Stimulated activated CD4-positive, alpha-beta T cell treated with anti-CD3 and anti-CD28 coated beads, Interleukin-15, amount 100 ng/mL, for 1 hour (primary cell): Measurements from ENCODE around the gene UBE2V1.
"Not testable (repeated sequence)": the region's sequence is repeated elsewhere in the genome, so short reads cannot be mapped to it uniquely, and the experiment has no call there.

ENCODE experiments used
- DNase-seq, 2 donors: peaks; one replicate each; pipeline ENCODE4 v3.0.0-alpha.2; 2020; ENCODE audit warnings: low read depth in 1 of 2, low spot score in 1 of 2

Gene UBE2V1

DNA sequence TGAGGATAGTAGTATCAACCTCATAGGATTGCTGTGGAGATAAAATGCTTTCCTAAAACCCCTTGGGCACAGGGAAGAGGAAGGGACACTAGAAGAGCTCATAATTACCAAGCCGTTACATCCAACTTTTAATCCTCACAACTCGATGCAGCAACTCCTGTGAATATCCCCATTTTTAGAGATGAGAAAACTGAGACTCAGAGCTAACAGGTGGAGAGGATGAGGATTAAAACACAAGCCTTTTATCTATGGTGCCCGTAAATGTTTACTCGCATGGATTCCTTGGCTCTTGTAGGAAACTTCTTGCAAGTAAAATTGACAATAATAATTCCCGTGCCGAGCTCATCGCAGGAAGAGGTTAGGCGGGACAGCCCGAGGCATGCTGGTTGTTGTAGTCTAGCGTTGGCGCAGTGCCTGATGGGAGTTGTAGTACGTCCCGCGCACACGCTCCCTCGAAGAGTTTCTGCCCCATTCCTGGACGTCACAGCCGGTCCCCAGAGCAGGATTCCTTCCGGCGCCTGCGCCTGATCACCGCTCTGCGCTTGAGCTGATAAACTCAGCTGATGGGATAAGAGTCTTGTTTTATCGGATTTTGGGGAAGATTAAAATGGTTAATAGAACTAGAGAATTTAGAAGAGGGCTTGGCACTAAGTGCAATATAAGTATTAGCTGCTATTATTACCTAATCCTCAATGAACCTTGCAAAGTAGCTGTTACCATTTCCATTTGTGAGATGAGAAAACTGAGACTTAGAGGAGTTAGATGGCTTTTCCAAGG, 2.8 kb upstream of the UBE2V1 start:
- DNase-seq, result peak; percentile 76 to 82

DNA sequence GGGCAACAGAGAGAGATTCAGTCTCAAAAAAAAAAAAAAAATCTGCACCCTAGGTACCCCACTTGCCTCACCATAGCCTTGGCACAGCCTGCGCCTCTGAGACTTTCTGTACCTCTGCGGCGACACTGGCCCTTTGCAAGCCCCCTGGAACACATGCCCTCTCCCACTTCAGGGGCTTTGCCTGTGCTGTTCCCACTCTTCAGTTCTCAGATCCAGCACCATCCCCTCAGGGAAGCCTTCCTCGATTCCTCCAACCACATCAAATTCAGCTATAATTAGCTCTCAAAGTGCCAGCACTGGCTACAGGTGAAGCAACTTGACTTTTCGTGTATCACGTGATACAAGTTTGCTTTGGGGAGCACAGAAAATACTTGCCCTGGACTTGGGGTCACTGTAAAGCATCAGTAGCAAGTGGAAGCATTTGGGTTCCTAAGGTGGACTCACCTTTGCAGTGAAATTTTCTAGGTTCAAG, 2.1 kb upstream of the UBE2V1 start:
- no peak for DNase-seq

DNA sequence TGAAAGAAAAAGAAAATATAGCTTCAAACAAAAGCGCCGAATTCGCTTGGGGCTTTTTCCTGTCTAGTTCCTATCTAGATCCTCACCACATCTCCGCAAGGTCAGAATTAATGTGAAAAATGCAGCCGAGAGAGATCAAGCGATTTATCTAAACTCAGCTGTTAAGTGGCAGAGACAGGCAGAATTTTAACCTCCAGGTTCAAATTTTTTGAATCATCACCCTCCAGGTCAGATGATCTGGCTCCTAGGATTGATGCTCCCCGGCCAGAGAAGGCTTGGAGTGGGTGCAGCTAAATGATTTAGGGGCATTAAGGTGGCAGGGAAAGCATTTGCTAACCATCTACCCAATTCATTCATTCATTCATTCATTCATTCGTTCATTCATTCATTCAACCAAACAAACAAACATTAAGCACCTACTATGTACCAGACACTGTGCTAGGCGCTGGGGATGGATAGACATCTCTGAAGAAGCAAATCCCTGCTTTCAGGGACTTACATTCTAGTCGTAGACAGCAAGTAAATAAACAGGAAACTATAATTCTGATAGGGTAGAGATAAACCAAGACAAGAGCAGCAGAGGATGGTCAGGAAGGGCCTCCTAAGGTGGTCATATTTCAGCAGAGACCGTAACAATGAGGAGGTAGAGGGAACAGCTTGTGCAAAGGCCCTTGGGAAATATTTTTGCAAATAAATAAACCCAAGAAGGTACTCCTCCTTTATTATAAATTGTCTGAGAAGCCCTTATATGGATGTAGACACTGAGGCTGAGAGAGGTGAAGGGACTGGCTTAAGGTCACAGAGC, 672 bp upstream of the UBE2V1 start:
- DNase-seq, result no peak

DNA sequence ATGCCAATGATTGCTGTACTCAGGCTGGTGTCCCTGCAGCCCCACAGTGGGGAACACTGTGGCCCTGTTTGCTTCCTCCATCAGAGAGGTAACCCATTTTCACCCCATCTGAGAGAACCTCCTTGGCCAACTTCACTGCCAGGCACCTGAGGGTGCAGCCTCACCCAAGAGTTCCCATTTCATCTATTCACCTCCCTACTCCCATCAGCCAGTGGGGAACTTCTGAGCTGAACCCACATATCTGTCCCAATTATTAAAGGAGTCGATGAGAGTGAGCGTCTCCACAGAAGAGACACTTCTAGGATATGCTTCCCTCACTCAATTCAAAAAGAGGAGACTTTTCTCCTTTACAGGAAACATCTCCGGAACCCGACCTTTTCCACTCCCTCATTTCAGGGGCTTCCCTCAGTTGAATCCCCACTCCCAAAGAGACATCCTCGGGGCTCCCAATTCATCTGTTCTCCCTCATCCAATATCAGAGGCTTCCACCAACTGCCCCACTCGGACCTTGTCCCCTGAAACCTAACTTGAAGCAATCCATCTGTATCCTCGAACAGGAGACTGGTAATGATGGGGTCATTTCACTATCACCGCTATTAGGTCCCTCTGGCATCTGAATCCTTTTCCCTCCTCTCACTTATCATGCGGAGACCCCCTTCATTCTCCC, 988 bp downstream of the UBE2V1 start:
- DNase-seq, result no peak

DNA sequence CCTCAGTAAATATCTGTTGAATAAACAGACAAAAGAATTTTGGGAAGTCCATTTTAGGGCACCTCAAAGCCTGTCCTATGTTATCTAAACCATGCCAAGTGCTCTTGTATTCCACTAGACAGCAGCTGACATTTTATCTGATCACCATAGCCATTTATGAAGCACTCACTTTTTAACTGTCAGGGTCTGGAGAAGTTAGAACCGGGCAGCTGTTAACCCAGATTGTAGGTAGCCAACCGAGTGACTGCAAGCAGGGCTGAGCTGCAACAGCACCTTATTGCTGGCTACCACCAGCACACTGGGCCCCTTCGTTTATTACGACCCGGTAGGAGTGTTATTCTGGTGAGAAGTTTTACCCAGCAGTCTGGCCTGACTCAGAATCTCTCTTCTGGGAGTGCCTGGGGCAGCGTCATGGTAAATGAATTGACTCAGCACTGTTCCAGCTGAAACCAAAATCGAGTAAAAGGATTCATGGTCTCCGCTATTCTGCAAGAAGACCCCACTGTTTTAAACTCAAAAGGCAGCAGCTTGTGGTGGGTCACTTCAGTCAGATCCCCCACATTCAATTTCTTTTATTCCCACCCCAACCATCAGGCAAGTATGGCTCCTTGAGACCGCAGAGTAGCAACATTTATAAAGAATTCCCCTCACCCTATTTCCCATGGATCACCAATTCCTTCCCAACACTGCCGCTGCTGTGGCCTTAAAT, 1.7 kb downstream of the UBE2V1 start:
- no peak for DNase-seq

DNA sequence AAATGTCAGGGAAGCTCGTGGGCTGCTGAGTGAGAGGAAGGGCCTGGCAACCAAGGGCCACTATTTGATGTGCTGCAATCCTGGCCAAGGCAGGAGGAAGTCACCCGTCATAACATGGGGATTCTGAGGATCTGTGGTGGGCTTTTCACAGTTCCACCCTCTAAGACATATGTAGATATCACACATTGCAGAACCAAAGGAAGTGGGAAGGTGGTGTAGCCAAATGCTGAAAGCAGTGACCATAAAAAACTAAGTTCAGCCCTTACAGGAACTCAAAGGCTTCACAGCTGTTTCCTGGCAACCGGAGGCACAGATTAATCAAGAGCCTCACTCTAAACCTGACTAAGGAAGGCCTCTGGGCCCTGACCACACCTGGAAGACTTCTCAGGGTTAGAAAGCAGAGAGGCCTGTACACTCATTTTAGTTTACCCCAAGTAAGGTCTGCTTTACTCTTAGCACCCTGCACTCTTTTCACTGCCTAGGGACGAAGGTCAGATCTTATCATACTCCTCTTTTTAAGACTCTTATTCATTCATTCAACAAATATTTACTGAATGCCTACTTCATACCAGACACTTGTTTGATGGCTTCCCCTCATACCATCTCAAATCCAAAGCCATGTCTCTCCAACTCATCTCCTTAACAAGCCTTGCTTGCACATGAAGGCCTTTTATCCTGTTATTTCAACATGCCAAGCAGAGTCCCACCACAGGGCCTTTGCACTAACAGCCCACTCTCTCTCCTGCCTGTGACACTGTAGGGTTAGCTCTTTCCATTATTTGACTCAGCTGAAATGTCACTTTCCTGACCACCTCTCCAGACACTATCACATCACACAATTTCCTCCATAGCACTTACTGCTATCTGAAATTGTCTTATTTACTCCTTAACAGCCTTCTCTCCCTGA, 2.6 kb downstream of the UBE2V1 start:
- no peak for DNase-seq

DNA sequence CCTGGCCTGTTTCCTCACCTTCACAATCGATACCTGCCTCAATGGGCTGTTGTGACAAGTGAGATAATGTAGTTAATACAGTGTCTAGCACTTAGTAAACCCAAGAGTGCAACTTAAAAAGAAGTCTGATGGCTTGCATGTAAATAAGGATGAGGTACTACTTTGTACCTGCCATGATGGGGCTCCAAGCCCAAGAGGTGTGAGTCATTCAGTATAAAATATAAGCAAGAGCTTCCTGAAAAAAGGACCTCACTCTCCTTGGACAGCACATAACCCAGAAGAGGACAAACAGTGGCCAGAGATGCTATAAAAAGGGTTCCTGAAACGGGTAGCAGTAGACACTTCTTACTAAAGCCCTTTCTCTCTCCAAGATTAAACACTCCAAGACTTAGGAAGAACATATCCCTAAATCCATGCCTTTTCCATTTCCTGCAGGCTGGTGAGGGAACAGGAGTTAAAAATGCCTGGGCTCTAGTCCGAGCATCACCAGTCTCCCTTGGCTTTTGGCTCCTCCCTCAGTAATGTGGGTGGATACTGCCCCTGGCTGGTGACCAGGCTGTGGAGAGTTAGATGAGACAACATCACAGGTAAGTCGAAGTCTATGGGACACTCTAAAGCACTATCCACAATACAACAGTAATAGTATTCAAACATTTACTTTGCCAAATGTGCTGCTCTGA, 4.3 kb downstream of the UBE2V1 start:
- no peak for DNase-seq

DNA sequence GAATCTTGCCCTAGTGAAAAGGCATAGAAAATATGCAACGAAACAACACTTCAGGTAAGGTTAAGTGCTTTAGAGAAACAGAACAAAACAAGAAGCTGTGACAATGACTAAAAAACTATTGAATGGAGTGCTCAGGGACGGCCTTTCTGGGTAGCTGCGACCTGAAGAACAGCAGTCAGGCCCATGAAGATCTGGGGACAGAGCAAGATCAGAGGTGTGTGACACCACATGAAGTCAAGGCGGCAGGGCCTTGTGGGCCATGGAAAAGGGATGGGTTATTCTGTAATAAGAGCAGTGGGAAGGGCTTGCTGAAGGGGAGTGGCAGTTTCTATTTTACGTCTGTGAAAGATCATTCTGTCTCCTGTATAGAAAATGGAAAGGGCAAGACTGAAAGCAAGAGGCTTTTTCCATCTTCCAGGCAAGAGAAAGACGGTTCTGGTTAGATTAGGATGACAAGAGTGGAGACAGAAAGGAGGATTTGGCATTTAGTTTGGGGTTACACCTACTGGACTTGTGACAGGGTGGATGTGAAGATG, 5.1 kb downstream of the UBE2V1 start:
- DNase-seq, result no peak

DNA sequence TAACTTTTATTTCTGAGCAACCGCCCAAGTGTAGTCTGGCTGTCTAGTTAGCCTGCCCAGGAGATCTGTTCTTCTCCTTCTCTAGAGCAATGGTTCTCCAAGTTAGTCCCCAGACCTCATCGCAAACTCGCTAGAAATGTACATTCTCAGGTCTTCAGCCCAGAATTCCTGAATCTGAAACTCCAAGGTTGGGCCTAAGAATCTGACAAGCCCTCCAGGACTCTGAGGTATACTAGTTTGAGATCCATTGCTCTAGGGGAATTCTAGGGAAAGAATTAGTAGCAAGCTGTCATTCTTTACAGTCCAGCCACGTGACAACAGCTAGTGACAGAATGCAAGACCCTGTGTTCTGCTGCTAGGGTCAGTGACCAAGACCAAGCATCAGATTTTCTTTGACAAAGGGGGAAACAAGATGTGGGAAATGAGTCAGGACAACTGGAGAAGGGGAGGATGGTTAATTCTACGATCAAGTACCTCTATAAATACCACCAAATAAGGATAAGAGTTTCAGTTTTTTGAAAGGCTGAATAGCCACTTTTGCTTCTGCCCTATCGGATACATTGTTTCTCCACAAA, 5.8 kb downstream of the UBE2V1 start:
- no peak for DNase-seq

DNA sequence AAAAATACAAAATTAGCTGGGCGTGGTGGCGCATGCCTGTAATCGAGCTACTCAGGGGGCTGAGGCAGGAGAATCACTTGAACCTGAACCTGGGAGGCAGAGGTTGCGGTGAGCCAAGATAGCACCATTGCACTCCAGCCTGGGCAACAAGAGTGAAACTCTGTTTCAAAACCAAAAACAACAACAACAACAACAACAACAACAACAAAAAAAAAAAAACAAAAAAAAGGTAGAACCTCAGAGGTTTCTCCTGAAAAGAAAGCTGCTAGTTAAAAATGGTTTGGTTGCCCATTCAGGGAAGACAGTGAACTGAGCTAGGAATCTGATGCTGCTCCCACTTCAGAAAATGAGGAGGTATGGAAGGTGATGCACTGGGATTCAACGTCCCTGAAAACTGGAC, 6.3 kb downstream of the UBE2V1 start:
- DNase-seq, result not testable (repeated sequence)

DNA sequence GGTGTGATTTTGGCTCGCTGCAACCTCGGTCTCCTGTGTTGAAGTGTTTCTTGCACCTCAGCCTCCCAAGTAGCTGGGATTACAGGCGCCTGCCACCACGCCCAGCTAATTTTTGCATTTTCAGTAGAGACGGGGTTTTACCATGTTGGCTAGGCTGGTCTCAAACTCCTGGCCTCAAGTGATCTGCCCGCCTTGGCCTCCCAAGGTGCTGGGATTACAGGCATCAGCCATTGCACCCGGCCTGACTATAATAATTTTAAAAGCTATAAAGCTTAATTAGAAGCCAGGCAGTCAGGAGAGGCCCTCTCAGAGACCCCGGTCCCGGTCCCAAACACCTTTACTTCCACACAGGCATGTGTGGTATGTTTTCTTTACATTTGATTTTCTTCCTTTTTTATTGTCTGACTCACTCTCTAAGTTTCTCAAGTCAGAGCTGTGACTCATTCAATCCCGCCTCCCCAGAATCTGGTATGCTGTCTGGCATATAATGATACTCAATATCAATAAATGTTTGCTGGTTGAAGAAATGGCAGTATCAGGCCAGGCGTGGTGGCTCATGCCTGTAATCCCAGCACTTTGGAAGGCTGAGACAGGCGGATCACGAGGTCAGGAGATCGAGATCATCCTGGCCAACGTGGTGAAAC, 9.4 kb downstream of the UBE2V1 start:
- DNase-seq, result peak in 1 of 2 donors; percentile 18

DNA sequence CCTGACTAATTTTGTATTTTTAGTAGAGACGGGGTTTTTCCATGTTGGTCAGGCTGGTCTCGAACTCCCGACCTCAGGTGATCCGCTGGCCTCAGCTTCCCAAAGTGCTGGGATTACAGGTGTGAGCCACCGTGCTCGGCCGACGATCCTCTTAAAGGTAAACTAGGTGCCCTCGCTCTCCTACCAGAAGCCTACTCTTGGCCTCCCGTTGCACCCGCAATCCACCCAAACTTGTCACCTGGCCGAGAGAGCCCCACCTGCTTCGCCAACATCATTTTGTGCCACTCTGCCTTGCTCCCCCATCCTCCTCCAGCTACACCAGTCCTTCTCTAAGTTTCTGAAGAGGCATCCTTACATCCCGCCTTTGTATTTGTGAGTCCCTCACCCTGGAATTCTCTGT, 10.4 kb downstream of the UBE2V1 start:
- not testable (repeated sequence) for DNase-seq

DNA sequence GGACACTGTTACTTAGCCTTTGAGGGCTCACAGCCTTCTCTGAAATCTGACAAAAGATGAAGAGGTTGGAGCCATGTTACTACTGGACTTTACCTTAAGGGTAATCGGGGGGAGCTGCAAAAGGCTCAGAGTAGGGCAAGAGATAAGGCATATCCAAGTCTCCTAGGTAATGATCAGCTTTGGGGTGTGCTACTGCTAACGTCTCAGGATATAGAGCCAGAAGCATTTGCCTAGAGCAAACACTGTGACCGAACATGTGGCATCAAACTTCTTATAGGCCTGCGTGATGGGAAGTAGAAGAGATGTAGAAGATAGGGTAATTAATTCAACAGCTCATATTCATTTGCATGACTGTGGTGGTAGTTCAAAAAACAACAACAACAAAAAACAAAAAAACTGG, 11.1 kb downstream of the UBE2V1 start:
- DNase-seq, result no peak

DNA sequence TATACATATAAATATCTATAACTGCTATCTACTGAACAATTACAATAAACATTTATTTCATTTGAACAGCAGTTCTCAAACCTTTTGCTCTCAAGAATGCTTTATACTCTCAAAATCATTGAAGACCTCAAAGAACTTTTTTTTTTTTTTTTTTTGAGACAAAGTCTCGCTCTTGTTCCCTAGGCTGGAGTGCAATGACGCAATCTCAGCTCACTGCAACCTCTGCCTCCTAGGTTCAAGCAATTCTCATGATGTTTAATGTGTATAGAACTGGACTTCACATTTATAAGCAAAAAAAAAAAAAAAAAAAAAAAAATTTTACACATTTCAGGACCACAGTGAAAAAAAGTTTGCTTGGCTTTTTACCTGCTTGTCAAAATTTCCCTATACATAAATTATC, 11.7 kb downstream of the UBE2V1 start:
- DNase-seq, result no peak

DNA sequence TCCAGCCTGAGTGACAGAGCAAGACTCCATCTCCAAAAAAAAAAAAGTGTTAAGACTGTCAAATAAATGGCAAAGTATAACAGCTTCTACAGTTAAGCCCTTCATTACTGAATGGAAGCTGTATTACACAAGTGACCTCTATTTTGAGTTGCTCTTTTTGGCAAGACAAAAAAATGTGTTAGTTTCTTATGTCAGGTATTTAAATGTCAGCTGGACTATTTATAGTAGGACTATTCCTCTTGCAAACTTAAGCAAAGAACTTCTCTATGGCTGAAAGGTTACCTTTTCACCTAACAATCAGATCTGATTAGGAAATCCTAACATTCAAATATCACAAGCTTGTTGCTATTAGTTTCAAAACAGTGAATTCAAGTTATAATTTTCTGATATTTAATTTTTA, 12.4 kb downstream of the UBE2V1 start:
- DNase-seq, result no peak

DNA sequence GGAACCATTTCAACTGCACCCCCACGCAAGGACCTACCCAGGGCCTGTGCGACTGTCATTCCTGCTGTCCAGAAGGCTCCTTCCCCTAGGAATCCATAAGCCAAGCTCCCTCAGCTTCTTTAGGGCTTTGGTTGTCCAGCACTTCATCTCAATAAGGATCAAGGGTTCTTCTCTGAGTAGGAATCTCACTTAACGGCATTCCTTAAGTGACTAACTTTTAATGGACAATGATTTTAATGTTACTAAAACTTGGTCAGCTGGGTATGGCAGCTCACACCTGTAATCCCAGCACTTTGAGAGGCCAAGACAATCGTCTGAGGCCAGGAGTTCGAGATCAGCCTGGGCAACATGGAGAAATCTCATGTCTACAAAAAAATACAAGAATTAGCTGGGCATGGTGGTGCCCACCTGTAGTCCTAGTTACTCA, 13.4 kb downstream of the UBE2V1 start:
- DNase-seq, result no peak

DNA sequence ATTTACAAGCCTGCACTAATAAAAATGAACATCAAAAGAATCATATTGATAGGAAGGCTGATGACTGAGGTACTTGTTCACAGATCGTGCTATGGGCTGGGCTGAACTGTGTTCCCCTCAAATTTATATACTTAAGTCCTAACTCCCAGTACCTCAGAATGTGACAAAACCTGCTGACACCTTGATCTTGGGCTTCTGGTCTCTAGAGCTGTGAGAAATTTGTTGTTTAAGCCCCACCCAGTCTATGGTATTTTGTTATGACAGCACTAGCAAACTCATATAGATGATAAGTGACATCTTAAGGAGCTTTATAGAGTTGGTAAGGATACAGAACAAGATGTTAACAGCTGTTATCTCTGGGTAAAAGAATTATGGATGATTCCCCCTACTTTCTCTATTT, 13.8 kb downstream of the UBE2V1 start:
- no peak for DNase-seq

DNA sequence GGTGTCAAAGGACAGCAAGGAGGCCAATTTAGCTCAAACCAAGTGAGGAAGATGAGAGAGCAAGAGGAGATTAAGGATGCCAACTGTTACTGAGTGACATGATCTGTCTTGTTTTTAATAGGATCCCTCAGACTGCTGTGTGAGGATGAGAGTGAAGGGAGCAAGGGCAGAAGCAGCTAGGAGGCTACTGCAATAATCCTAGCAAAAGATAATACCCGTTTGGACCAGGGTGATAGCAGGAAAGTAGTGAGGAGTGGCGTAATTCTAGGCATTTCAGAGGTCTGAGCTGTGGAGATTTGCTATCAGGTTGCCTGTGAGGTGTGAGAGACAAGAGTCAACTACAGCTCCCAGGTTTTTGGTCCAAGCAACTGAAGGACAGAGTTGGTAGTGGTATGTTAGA, 14.7 kb downstream of the UBE2V1 start:
- DNase-seq, result no peak

DNA sequence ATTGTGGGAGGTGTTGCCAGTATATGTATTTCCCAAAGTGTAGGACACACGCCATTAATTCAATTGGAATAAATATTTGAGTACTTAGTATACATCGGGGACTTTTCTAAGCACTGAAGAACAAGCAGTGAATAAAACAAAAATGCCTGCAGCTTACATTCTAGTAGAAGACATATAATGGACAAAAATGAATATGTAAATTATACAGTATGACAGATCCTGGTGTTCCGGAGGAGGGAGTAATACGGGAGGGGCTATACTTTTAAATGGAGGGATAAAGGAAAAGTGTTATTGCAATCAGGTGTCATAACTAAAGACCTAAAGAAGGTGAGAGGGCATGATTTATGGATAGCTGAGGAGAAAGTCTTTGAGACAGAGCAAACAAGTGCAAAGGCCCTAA, 15.1 kb downstream of the UBE2V1 start:
- DNase-seq, result no peak
